Measurements from ENCODE around the gene GID8. TPM values are rescaled to one million over a fixed set of nuclear protein-coding genes. Genes with fewer than 3 reads are reported as not detected.

GID8 gene
- total and polyA plus RNA-seq, 4 donors, result 10.2 to 23.6 (median 14.6) TPM

- no peak overlapping the region for H3K4me3 ChIP-seq (ENCODE audit: low read depth in 1 of 3, low read length in 3 of 3)
- DNase-seq (ENCODE audit: low spot score), result no peak
- no peak overlapping the region for H3K27ac ChIP-seq (ENCODE audit: low read depth in 1 of 2, low read length in 2 of 2)
- peaks cover 1 to 33% (median 20%) of the 10 kb centered on the region in 4 donors for H3K4me1 ChIP-seq (ENCODE audit: control insufficient read depth in 4 of 4, insufficient read depth in 4 of 4, low read length in 3 of 4)
- TF ChIP-seq NR2F2 (IDR thresholded peaks at IDR 0.05), result no peak
- H3K9ac ChIP-seq (ENCODE audit: low read depth in 1 of 2, low read length in 2 of 2), result no peak overlapping the region
- 88% methylated on average over 10 of the region's 10 CpGs for WGBS
- peaks cover 12 to 61% (median 41%) of the 10 kb centered on the region in 4 donors for H3K36me3 ChIP-seq (ENCODE audit: control insufficient read depth in 4 of 4, insufficient read depth in 3 of 4, low read depth in 1 of 4, low read length in 3 of 4)
- H3K9me3 ChIP-seq (ENCODE audit: control insufficient read depth in 4 of 4, low read length in 3 of 4), result no peaks in the 10 kb centered on the region
- H3K27me3 ChIP-seq (ENCODE audit: control insufficient read depth in 4 of 4, insufficient read depth in 4 of 4, low read length in 3 of 4), result no peaks in the 10 kb centered on the region
These were observed 26.2 kb upstream of the GID8 start for GRCh38 chr20:62911701-62912280.

GRCh38 chr20:62913043-62913630 is 24.8 kb upstream of the GID8 start:
- Histone ChIP-seq H3K9me3 (ENCODE audit: control insufficient read depth in 4 of 4, low read length in 3 of 4) (no peaks in the 10 kb centered on the region), H3K27ac (ENCODE audit: low read depth in 1 of 2, low read length in 2 of 2) (no peak overlapping the region), H3K9ac (ENCODE audit: low read depth in 1 of 2, low read length in 2 of 2) (no peak overlapping the region), H3K27me3 (ENCODE audit: control insufficient read depth in 4 of 4, insufficient read depth in 4 of 4, low read length in 3 of 4) (no peaks in the 10 kb centered on the region), H3K4me3 (ENCODE audit: low read depth in 1 of 3, low read length in 3 of 3) (no peak overlapping the region), H3K4me1 (ENCODE audit: control insufficient read depth in 4 of 4, insufficient read depth in 4 of 4, low read length in 3 of 4) (peaks cover 5 to 42% (median 32%) of the 10 kb centered on the region in 4 donors), H3K36me3 (ENCODE audit: control insufficient read depth in 4 of 4, insufficient read depth in 3 of 4, low read depth in 1 of 4, low read length in 3 of 4) (peaks cover 12 to 47% (median 34%) of the 10 kb centered on the region in 4 donors)
- no peak for DNase-seq (ENCODE audit: low spot score)
- 67% methylated on average over 7 of the region's 7 CpGs for WGBS
- no peak for TF ChIP-seq HNF4G (IDR thresholded peaks at IDR 0.05)
- no peak for TF ChIP-seq CTCF (IDR thresholded peaks at IDR 0.05; ENCODE audit: low read depth, low read length, missing input control)
- no peak for TF ChIP-seq JUND (IDR thresholded peaks at IDR 0.05)
- no peak for TF ChIP-seq RXRA (IDR thresholded peaks at IDR 0.05)
- no peak for TF ChIP-seq FOXA1 (IDR thresholded peaks at IDR 0.05)
- no peak for TF ChIP-seq ATF3 (IDR thresholded peaks at IDR 0.05)
- TF ChIP-seq MAX (IDR thresholded peaks at IDR 0.05), result no peak
- no peak for TF ChIP-seq YY1 (IDR thresholded peaks at IDR 0.05)
- no peak for TF ChIP-seq SP1 (IDR thresholded peaks at IDR 0.05)

GRCh38 chr20:62914436-62914835 is 23.5 kb upstream of the GID8 start:
- WGBS, result 91% methylated on average over 9 of the region's 9 CpGs
- no peak overlapping the region for H3K27ac ChIP-seq (ENCODE audit: low read depth in 1 of 2, low read length in 2 of 2)
- no peaks in the 10 kb centered on the region for H3K27me3 ChIP-seq (ENCODE audit: control insufficient read depth in 4 of 4, insufficient read depth in 4 of 4, low read length in 3 of 4)
- no peak overlapping the region for H3K9ac ChIP-seq (ENCODE audit: low read depth in 1 of 2, low read length in 2 of 2)
- DNase-seq (ENCODE audit: low spot score), result no peak
- H3K36me3 ChIP-seq (ENCODE audit: control insufficient read depth in 4 of 4, insufficient read depth in 3 of 4, low read depth in 1 of 4, low read length in 3 of 4), result peaks cover 6 to 34% (median 25%) of the 10 kb centered on the region in 4 donors
- H3K9me3 ChIP-seq (ENCODE audit: control insufficient read depth in 4 of 4, low read length in 3 of 4), result no peaks in the 10 kb centered on the region
- peaks cover 5 to 52% (median 41%) of the 10 kb centered on the region in 4 donors for H3K4me1 ChIP-seq (ENCODE audit: control insufficient read depth in 4 of 4, insufficient read depth in 4 of 4, low read length in 3 of 4)
- no peak overlapping the region for H3K4me3 ChIP-seq (ENCODE audit: low read depth in 1 of 3, low read length in 3 of 3)
- no peak for TF ChIP-seq GABPA (IDR thresholded peaks at IDR 0.05 in 1 of 2, conservative IDR thresholded peaks at IDR 0.05 in 1 of 2)
- no peak for TF ChIP-seq RXRA (IDR thresholded peaks at IDR 0.05)
- TF ChIP-seq FOXA2 (IDR thresholded peaks at IDR 0.05), result no peak
- TF ChIP-seq RAD21 (IDR thresholded peaks at IDR 0.05), result no peak
- no peak for TF ChIP-seq MAX (IDR thresholded peaks at IDR 0.05)
- TF ChIP-seq FOXA1 (IDR thresholded peaks at IDR 0.05), result no peak
- TF ChIP-seq YY1 (IDR thresholded peaks at IDR 0.05), result no peak
- TF ChIP-seq HNF4G (IDR thresholded peaks at IDR 0.05), result no peak
- TF ChIP-seq ATF3 (IDR thresholded peaks at IDR 0.05), result no peak
- no peak for TF ChIP-seq CTCF (IDR thresholded peaks at IDR 0.05; ENCODE audit: low read depth, low read length, missing input control)
- TF ChIP-seq SP1 (IDR thresholded peaks at IDR 0.05), result no peak
- TF ChIP-seq HNF4A (conservative IDR thresholded peaks at IDR 0.05), result no peak
- TF ChIP-seq REST (IDR thresholded peaks at IDR 0.05), result no peak
- TF ChIP-seq JUND (IDR thresholded peaks at IDR 0.05), result no peak
- TF ChIP-seq TAF1 (conservative IDR thresholded peaks at IDR 0.05), result no peak
- TF ChIP-seq NR2F2 (IDR thresholded peaks at IDR 0.05), result no peak

Data from liver (tissue), 9 donors.